Thoracic aorta (tissue), 2 donors: ENCODE results near the gene CUX1. TPM values are rescaled to one million over a fixed set of nuclear protein-coding genes. Genes with fewer than 3 reads are reported as not detected.

ENCODE experiments used
- ATAC-seq: fragments of 150-250 bp; one replicate; pipeline ENCODE4 v1.8.0; 2017; ENCODE audit warnings: low read depth; ENCODE audit not compliant: insufficient number of reproducible peaks, low FRiP score
- DNase-seq: peaks from one replicate; pipeline ENCODE4 v3.0.0-alpha.2; 2020; ENCODE audit warnings: low spot score
- H3K27ac ChIP-seq, 2 donors: fragments of 200-600 bp; sonication (generic); 1 replicate in 1 of 2; 2 replicates in 1 of 2; pipeline ENCODE4 v1.5.1; 2016; ENCODE audit warnings: mild to moderate bottlenecking in 2 of 2, moderate library complexity in 2 of 2
- H3K27me3 ChIP-seq: fragments of 200-600 bp; sonication (generic); replicated peaks from 2 replicates; pipeline ENCODE4 v1.6.0; 2016; ENCODE audit warnings: mild to moderate bottlenecking; ENCODE audit not compliant: insufficient read depth
- H3K36me3 ChIP-seq: fragments of 200-600 bp; sonication (generic); one replicate; pipeline ENCODE4 v1.5.1; 2016
- H3K4me1 ChIP-seq, 2 donors: fragments of 200-600 bp; sonication (generic); 1 replicate in 1 of 2; 2 replicates in 1 of 2; pipeline versions ENCODE4 v1.5.1 to v1.6.0; 2016; ENCODE audit warnings: low read depth in 2 of 2, mild to moderate bottlenecking in 1 of 2; ENCODE audit not compliant: control insufficient read depth in 1 of 2
- H3K4me3 ChIP-seq: fragments of 200-600 bp; sonication (generic); 2 replicates; pipeline ENCODE4 v1.5.1; 2016; ENCODE audit warnings: mild to moderate bottlenecking
- H3K9me3 ChIP-seq: fragments of 200-600 bp; sonication (generic); 2 replicates; pipeline ENCODE4 v1.5.1; 2016
- total RNA-seq, 2 donors: library from RNA; depleted of rRNA; stranded (reverse); fragments of >200 nt; gene quantifications; one replicate each; pipeline versions ENCODE4 v1.1.0 to v1.2.3, GENCODE V29; 2016
- TF ChIP-seq, protein P1 (sequence below): fragments of 200-600 bp; sonication (generic); IDR thresholded peaks from one replicate; pipeline ENCODE4 v1.5.1; 2019; ENCODE audit warnings: antibody characterized with exemption

Gene CUX1
- total RNA-seq, 2 donors from 2014 or later: 85.0 to 179 TPM

DNA sequence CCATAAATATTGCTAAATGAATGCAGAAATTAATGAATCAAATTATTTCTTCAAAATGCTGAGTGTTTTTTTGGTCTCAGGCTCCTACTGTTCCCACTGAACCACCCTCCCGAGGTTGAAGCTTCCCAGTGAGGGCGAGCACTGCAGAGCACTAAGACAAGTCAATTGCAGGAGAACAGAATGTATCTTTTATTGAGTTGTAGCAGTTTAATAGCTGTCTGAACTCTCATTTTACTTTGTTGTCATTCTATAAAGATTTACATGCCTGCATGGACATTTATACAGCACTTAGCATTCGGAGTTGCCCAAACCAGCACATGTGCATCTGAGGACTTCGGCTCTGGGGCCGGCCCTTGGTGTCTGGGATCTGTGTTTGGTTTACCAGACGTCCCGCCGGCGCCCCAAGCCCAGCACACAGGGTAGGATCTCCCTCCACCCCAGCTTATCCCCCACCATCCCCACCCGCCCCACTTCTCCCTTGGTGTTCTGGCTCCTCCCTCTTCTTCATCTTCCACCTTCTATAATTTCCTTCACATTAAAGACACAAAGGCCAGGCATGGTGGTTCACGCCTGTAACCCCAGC lies 258.2 kb downstream of the CUX1 start:
- Histone ChIP-seq H3K36me3 (peaks cover 8% of the 10 kb centered on the region), H3K27me3 (no peaks in the 10 kb centered on the region), H3K4me1 (peaks cover 0 to 9% of the 10 kb centered on the region in 2 donors), H3K27ac (no peak overlapping the region), H3K9me3 (no peaks in the 10 kb centered on the region), H3K4me3 (no peak overlapping the region)
- DNase-seq: no peak
- ATAC-seq: no peak
- TF ChIP-seq, protein P1, sequence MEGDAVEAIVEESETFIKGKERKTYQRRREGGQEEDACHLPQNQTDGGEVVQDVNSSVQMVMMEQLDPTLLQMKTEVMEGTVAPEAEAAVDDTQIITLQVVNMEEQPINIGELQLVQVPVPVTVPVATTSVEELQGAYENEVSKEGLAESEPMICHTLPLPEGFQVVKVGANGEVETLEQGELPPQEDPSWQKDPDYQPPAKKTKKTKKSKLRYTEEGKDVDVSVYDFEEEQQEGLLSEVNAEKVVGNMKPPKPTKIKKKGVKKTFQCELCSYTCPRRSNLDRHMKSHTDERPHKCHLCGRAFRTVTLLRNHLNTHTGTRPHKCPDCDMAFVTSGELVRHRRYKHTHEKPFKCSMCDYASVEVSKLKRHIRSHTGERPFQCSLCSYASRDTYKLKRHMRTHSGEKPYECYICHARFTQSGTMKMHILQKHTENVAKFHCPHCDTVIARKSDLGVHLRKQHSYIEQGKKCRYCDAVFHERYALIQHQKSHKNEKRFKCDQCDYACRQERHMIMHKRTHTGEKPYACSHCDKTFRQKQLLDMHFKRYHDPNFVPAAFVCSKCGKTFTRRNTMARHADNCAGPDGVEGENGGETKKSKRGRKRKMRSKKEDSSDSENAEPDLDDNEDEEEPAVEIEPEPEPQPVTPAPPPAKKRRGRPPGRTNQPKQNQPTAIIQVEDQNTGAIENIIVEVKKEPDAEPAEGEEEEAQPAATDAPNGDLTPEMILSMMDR: no peak

GRCh38 chr7:102077081-102077480 lies 259.7 kb downstream of the CUX1 start:
- ATAC-seq: no peak
- no peak overlapping the region for H3K27ac ChIP-seq
- peaks cover under 1% of the 10 kb centered on the region for H3K36me3 ChIP-seq
- TF ChIP-seq, protein P1: no peak
- DNase-seq: no peak
- H3K4me3 ChIP-seq: no peak overlapping the region
- peaks cover 0 to 13% of the 10 kb centered on the region in 2 donors for H3K4me1 ChIP-seq
- H3K9me3 ChIP-seq: no peaks in the 10 kb centered on the region
- no peaks in the 10 kb centered on the region for H3K27me3 ChIP-seq

DNA sequence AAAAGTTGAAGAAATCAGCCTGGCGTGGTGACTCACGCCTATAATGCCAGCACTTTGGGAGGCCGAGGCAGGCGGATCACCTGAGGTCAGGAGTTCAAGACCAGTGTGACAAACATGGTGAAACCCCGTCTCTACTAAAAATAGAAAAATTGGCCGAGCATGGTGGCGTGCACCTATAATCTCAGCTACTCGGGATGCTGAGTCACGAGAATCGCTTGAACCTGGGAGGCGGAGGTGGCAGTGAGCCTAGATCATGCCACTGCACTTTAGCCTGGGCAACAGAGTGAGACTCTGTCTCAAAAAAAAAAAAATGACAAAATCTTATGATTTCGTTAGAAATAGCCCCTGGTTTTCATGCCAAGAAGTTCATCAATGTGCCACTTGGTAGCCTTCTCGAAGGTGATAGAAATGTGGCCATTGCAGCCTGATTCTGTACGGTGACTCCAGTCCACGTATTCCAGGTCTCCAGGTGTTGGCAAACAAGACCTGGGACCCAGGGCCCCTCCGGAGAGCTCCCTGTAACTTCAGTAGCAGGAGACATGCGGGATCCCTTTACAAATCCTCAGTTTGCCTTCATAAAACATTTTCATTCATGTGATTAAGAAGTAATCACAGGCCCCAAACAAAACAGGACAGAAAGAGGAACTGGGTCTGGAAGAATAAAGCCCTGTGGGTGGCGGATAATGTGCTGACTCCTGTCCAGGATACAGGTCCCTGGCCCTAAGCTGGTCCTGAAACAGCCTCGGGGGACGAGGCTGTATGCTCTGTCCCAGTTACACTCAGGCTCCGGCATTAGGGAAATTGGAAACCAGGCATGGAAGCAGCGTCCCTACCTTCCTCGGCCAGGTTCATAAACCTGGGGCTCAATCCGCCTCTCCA lies 262.0 kb downstream of the CUX1 start:
- no peak overlapping the region for H3K27ac ChIP-seq

GRCh38 chr7:102080019-102080433 lies 262.6 kb downstream of the CUX1 start:
- Histone ChIP-seq H3K4me1 (peaks cover 0 to 13% of the 10 kb centered on the region in 2 donors), H3K27ac (no peak overlapping the region), H3K36me3 (no peaks in the 10 kb centered on the region), H3K4me3 (no peak overlapping the region), H3K27me3 (no peaks in the 10 kb centered on the region), H3K9me3 (peaks cover 3% of the 10 kb centered on the region)
- ATAC-seq (no peak), DNase-seq (no peak)
- TF ChIP-seq, protein P1: no peak

More for the DNA sequence above, 262.0 kb downstream of the CUX1 start:
- DNase-seq: no peak
- H3K9me3 ChIP-seq: peaks cover 3% of the 10 kb centered on the region
- H3K27me3 ChIP-seq: no peaks in the 10 kb centered on the region
- ATAC-seq: no peak
- no peak overlapping the region for H3K4me3 ChIP-seq
- H3K36me3 ChIP-seq: no peaks in the 10 kb centered on the region
- TF ChIP-seq, protein P1: no peak
- H3K4me1 ChIP-seq: peaks cover 0 to 13% of the 10 kb centered on the region in 2 donors

- H3K4me3 ChIP-seq: no peak overlapping the region
- H3K27ac ChIP-seq: no peak overlapping the region
- DNase-seq: no peak
- H3K27me3 ChIP-seq: no peaks in the 10 kb centered on the region
- TF ChIP-seq, protein P1: no peak
- no peak for ATAC-seq
- H3K9me3 ChIP-seq: peaks cover 3% of the 10 kb centered on the region
- no peaks in the 10 kb centered on the region for H3K36me3 ChIP-seq
- peaks cover 0 to 13% of the 10 kb centered on the region in 2 donors for H3K4me1 ChIP-seq
These were observed 263.2 kb downstream of the CUX1 start for GRCh38 chr7:102080434-102081243.
